ENCODE data around the gene DMRTC2.

- TF ChIP-seq CTCF (IDR thresholded peaks at IDR 0.05; ENCODE audit: low read depth, low read length, poor library complexity, severe bottlenecking) (no peak), EZH2phosphoT487 (IDR thresholded peaks at IDR 0.05; ENCODE audit: borderline replicate concordance, low read length) (no peak)
Measured at GRCh38 chr19:41810301-41810700, 34.5 kb upstream of the DMRTC2 start.

Measured in DOHH2 (cell line).